Measurements from ENCODE around the gene NDUFS1.
A peak's percentile ranks its signal among the peaks of the same experiment; 100 is the strongest.
"Not testable (repeated sequence)": the region's sequence is repeated elsewhere in the genome, so short reads cannot be mapped to it uniquely, and the experiment has no call there.

The NDUFS1 gene

DNA sequence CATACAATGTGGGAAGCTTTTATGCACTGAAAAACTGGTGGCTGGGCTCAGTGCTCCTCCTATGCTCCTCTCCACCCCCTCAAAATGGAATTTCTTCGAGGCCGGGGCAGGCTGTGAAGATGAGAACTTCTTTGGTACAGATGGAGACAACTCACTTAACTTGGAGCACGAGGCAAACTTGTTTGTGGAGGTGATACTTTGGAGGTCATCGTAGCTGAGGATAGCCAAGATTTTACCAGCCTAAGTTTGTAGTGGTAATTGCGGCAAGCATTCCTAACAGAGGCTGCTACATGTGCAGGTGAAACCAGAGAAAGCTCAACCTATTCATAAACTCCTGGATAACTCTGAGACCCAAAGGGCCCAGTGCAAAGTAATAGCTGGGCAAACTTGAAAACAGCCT, 13.6 kb downstream of the NDUFS1 start:
- DNase-seq (ENCODE audit: low read depth) = no peak
- TF ChIP-seq, protein P1, sequence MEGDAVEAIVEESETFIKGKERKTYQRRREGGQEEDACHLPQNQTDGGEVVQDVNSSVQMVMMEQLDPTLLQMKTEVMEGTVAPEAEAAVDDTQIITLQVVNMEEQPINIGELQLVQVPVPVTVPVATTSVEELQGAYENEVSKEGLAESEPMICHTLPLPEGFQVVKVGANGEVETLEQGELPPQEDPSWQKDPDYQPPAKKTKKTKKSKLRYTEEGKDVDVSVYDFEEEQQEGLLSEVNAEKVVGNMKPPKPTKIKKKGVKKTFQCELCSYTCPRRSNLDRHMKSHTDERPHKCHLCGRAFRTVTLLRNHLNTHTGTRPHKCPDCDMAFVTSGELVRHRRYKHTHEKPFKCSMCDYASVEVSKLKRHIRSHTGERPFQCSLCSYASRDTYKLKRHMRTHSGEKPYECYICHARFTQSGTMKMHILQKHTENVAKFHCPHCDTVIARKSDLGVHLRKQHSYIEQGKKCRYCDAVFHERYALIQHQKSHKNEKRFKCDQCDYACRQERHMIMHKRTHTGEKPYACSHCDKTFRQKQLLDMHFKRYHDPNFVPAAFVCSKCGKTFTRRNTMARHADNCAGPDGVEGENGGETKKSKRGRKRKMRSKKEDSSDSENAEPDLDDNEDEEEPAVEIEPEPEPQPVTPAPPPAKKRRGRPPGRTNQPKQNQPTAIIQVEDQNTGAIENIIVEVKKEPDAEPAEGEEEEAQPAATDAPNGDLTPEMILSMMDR (conservative IDR thresholded peaks at IDR 0.05; ENCODE audit: low read length) = no peak

DNA sequence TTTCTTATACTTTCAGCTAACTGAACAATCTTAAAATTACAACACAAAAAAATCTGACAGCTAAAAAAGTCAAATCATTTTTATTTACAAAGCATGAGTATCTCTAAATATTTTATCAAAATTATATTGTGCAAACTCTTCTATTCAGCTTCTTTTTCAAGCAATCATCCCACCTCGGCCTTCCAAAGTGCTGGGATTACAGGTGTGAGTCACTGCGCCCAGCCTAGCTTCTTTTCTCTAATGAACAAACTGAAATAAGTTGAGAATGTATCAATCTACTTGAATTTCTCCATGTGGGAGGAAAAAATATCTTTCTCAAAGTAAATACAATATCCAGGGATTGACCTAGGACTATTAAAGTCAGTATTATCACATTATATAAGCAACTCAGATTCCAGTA, 14.9 kb downstream of the NDUFS1 start:
- DNase-seq (ENCODE audit: low read depth) = no peak
- TF ChIP-seq, protein P1 (conservative IDR thresholded peaks at IDR 0.05; ENCODE audit: low read length) = no peak
- no peak overlapping the region for H3K4me3 ChIP-seq (ENCODE audit: low read length)

More for the DNA sequence above, 13.6 kb downstream of the NDUFS1 start:
- H3K4me3 ChIP-seq (ENCODE audit: low read length) = no peak overlapping the region

DNA sequence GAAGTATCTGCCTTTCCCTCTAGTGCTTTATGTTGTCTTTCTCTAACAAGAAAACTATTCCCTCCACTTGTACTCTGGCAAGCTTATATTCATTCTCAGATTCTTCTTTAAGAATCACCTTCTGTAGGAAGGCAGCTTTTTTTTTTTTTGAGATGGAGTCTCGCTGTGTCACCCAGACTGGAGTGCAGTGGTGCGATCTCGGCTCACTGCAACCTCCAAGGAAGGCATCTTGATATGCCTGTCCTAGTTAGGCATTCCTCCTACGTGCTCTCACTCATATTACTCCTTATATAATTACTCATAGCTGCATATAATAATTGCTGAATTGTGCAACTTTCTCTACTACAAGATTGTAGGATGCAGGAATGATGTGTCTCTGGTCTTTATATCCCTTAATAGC, 15.8 kb downstream of the NDUFS1 start:
- DNase-seq (ENCODE audit: low read depth) = no peak
- TF ChIP-seq, protein P1 (conservative IDR thresholded peaks at IDR 0.05; ENCODE audit: low read length) = no peak
- H3K4me3 ChIP-seq (ENCODE audit: low read length) = no peak overlapping the region

DNA sequence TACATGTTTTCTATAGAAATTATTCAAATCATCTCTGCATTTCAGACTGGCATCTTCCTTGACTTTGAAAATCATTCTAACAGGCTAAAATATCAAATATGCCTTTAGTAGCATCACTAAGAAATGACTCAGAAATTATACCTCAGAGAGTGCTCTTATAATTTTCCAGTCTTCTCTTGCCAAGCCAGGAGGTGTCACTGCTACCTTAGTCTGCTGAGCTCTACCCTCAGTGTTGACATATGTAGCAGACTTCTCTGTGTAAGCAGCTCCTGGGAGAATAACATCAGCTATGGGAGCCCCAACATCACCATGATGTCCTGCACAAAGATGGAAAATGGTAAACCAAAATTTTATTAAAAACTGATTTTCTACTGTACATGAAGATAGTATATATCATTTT, 31.6 kb downstream of the NDUFS1 start:
- no peak overlapping the region for H3K4me3 ChIP-seq (ENCODE audit: low read length)
- TF ChIP-seq, protein P1 (conservative IDR thresholded peaks at IDR 0.05; ENCODE audit: low read length) = no peak
- DNase-seq (ENCODE audit: low read depth) = no peak

DNA sequence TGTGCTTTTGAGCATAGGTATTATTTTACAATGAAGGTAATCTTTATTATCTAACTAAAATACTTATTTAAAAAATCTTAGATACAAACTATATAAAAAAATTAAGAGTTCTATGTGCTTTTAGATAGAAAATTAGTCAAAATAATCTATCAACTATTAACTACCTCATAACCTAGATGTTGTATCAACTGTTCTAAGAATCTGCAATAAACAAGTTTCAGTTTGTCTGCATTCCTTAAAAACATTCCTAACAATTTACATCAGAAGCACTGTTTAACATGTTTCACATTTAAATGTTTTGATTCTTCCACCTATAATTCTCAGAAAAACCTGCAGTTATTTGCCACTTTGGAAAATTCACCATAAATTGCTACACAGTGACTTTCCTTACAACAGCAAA, 33.3 kb downstream of the NDUFS1 start:
- peak; percentile 8 for DNase-seq (ENCODE audit: low read depth)
- H3K4me3 ChIP-seq (ENCODE audit: low read length) = no peak overlapping the region
- TF ChIP-seq, protein P1 (conservative IDR thresholded peaks at IDR 0.05; ENCODE audit: low read length) = no peak

DNA sequence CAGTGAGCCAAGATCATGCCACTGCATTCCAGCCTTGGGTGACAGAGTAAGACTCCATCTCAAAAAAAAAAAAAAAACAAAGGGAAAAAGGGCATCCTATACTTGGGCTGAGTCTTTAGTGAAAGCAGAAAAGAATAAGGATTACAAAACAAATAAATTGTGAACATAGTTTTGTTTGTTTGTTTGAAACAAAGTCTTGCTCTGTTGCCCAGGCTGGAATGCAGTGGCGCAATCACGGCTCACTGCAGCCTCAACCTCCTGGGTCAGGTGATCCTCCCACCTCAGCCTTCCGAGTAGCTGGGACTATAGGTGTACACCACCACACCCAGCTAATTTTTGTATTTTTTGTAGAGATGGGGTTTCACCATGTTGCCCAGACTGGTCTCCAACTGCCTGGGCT, 36.7 kb downstream of the NDUFS1 start:
- not testable (repeated sequence) for H3K4me3 ChIP-seq (ENCODE audit: low read length); DNase-seq (ENCODE audit: low read depth)

DNA sequence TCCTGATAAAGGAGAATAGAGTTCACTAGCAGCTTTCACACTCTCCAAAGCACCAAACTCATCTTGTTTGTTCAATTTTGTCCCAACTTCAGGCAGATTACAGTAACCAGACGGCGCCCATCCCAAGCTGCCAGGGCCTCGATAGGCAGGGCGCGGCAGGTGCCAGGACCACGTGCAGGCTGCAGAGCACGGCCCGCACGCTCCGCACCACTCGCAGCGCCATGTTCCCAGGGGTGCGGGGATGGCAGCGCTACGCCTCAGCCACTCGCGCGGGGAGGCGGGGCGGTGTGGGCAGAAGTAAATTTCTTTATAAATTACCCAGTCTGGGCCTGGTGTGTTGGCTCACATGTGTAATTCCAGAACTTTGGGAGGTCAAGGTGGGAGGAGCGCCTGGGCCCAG, 43.0 kb downstream of the NDUFS1 start:
- TF ChIP-seq, protein P1 (conservative IDR thresholded peaks at IDR 0.05; ENCODE audit: low read length) = no peak
- no peak for DNase-seq (ENCODE audit: low read depth)
- no peak overlapping the region for H3K4me3 ChIP-seq (ENCODE audit: low read length)

DNA sequence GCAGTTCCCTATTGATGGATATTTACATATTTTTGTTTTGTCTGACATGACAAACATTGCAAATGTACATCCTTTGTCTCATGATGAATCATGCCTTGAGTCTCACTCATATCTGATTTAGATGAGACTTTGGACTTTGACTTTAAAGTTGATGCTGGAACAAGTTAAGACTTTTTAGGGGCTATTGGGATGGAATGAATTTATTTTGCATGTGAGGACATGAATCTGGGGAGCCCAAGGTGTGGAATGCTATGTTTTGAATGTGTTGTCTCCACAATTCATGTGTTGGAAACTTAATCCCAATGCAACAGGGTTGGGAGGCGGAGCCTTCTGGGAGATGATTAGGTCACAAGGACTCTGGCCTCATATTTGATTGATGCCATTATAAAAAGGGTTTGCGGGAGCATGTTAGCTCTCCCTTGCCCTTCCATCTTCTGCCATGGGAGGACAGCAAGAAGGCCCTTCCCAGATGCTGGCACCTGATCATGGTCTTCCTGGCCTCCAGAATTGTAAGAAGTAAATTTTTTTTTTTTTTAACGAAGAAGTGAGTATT, 44.1 kb downstream of the NDUFS1 start:
- TF ChIP-seq, protein P1 (conservative IDR thresholded peaks at IDR 0.05; ENCODE audit: low read length) = no peak
- H3K4me3 ChIP-seq (ENCODE audit: low read length) = no peak overlapping the region
- no peak for DNase-seq (ENCODE audit: low read depth)

Measured in AG10803 (cell line).